Activated CD4-positive, alpha-beta T cell treated with anti-CD3 and anti-CD28 coated beads for 36 hours (primary cell): ENCODE data around the gene KCNK13. TPM values are rescaled to one million over a fixed set of nuclear protein-coding genes. Genes with fewer than 3 reads are reported as not detected.
A peak's percentile ranks its signal among the peaks of the same experiment; 100 is the strongest.
"Not testable (repeated sequence)": the region's sequence is repeated elsewhere in the genome, so short reads cannot be mapped to it uniquely, and the experiment has no call there.

Experiments used
- ATAC-seq: fragments of 200-7000 bp; cut with Tn5 transposase; one replicate; pipeline ENCODE4 v1.10.0; 2021; ENCODE audit warnings: mild to moderate bottlenecking, moderate library complexity
- CTCF ChIA-PET: fragments of 350-600 bp; sonication (Branson Sonifier 250); formaldehyde crosslinking; loops from one replicate; lab custom pipeline; 2021; ENCODE audit warnings: antibody characterized with exemption; lab: Charles Lee
- POLR2A ChIA-PET: fragments of 350-600 bp; sonication (Branson Sonifier 250); formaldehyde crosslinking; loops from one replicate; lab custom pipeline; 2021; ENCODE audit warnings: antibody characterized with exemption, inconsistent platforms; lab: Charles Lee
- DNase-seq: peaks from one replicate; pipeline ENCODE4 v3.0.0-alpha.2; 2020
- H3K27ac Mint-ChIP-seq: one replicate; pipeline ENCODE4 v1.8.0; 2021; ENCODE audit warnings: mixed read lengths
- H3K27me3 Mint-ChIP-seq: one replicate; pipeline ENCODE4 v1.8.0; 2021; ENCODE audit warnings: mixed read lengths
- H3K36me3 Mint-ChIP-seq: one replicate; pipeline ENCODE4 v1.8.0; 2021; ENCODE audit warnings: low read depth, mixed read lengths
- H3K4me1 Mint-ChIP-seq: one replicate; pipeline ENCODE4 v1.8.0; 2021; ENCODE audit warnings: mixed read lengths
- H3K4me3 Mint-ChIP-seq: one replicate; pipeline ENCODE4 v1.8.0; 2021; ENCODE audit warnings: mild to moderate bottlenecking, moderate library complexity, mixed read lengths
- H3K9me3 Mint-ChIP-seq: one replicate; pipeline ENCODE4 v1.8.0; 2021; ENCODE audit warnings: low read depth, mixed read lengths
- intact Hi-C, 2 experiments: fragments of 100-400 bp; cut with DNase I in 1 of 2; cut with micrococcal nuclease in 1 of 2; formaldehyde crosslinking; loops; one replicate each; pipeline versions ENCODE4 v1.14.2 to v1.15.1; 2022 to 2024; cut with DNase I, micrococcal nuclease
- total RNA-seq, 2 experiments: library from RNA; stranded (reverse); gene quantifications; one replicate each; pipeline ENCODE4 v1.2.3, GENCODE V29; 2021

KCNK13 gene
- total RNA-seq, 2 experiments from 2014 or later, result not detected

GRCh38 chr14:90060965-90061684 lies 669 bp upstream of the KCNK13 start:
- ATAC-seq (no peak), DNase-seq (peak; percentile 26)
- Mint-ChIP-seq H3K4me1 (peaks cover 24% of the 10 kb centered on the region), H3K36me3 (no peaks in the 10 kb centered on the region), H3K27ac (no peak overlapping the region), H3K9me3 (no peaks in the 10 kb centered on the region), H3K27me3 (peaks cover 61% of the 10 kb centered on the region), H3K4me3 (peak overlapping the region; percentile 64)
- intact Hi-C loops, result loop anchor here (1.0 to 5.0 kb wide), 5 partner anchors 88 to 174 kb away; partner anchors contain the start of genes EFCAB11 (in 1 of the 2) and TDP1 (in 1 of the 2)
- ChIA-PET CTCF (interaction anchor here (0.7 to 1.6 kb wide), 5 partner anchors 75 to 172 kb away, joined by 3 to 5 read pairs (median 4); no protein-coding TSS in a partner anchor), POLR2A (interaction anchor here (1.1 kb wide), 1 partner anchor 1483 kb away, joined by 5 read pairs; no protein-coding TSS in a partner anchor)

DNA sequence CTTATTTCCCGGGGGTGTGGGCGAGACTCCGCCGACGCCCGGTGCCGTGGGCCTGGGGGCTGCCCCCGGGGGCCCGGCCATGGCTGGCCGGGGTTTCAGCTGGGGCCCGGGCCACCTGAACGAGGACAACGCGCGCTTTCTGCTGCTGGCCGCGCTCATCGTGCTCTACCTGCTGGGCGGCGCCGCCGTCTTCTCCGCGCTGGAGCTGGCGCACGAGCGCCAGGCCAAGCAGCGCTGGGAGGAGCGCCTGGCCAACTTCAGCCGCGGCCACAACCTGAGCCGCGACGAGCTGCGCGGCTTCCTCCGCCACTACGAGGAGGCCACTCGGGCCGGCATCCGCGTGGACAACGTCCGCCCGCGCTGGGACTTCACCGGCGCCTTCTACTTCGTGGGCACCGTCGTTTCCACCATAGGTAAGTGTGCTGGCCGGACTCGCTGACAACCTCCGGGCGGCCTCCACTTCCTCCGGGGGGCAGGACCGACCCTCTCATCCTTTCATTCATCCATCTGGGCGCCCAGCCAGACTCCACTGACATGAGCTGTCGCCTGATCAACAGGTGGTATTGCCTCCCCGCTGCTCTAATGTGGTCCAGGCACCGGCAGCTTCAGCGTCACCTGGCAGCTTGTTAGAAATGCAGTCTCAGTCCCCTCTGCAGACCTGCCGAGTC lies 467 bp downstream of the KCNK13 start:
- Mint-ChIP-seq H3K27me3 (peaks cover 56% of the 10 kb centered on the region), H3K4me1 (peaks cover 24% of the 10 kb centered on the region), H3K9me3 (no peaks in the 10 kb centered on the region), H3K27ac (no peak overlapping the region), H3K4me3 (peak overlapping the region; percentile 64), H3K36me3 (no peaks in the 10 kb centered on the region)
- CTCF ChIA-PET, result interaction anchor here (0.6 to 1.4 kb wide), 7 partner anchors 9 to 1035 kb away, joined by 3 to 5 read pairs (median 3); no protein-coding TSS in a partner anchor
- DNase-seq (peak; percentile 30), ATAC-seq (no peak)
- intact Hi-C loops, result loop anchor here in 1 of 2 experiments (5.0 kb wide), 1 partner anchor 105 kb away; the partner anchor contains the start of gene TDP1
- POLR2A ChIA-PET, result no interaction called here

DNA sequence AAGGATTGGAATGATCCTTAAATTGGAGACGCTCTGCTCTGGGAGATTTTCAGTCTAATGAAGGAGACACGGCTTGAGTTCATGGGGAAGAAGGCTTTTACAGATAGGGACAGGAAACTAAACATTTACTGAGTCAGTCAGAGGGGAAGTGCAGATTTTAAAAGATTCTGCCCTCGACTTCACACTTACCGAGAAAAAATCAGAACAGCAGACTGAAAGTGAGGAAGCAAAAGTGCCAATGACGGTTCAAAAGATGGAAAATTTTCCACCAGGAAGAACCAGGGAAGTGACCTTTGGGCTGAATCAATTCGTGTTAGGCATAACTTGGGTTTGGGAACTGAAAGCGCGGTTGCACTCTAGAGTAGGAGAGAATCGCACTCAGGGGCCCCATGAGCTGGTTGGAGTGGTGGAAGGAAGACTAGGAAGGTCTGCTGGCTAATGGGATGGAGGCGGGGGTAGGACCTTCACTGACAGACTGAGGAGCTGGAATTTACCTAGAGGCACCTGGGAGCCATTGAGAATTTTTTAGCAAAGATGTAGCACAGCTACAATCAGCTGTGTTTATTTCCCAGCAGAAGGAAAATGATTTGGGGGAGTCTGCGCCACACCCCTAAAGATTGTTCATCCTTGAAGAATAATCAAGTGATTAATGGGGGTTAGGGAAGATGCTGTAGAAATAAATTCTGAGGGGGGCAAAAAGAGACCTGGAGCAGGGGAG lies 1.2 kb downstream of the KCNK13 start:
- no peak overlapping the region for H3K27ac Mint-ChIP-seq
- intact Hi-C loops, result loop anchor here (1.0 to 5.0 kb wide), 2 partner anchors 106 to 1036 kb away; partner anchors contain the start of gene TDP1 (in 1 of the 2)
- ChIA-PET CTCF (interaction anchor here (0.6 to 1.4 kb wide), 3 partner anchors 10 to 1036 kb away, joined by 3 to 5 read pairs (median 3); no protein-coding TSS in a partner anchor), POLR2A (no interaction called here)
- no peaks in the 10 kb centered on the region for H3K36me3 Mint-ChIP-seq
- DNase-seq, result no peak
- H3K27me3 Mint-ChIP-seq, result peaks cover 59% of the 10 kb centered on the region
- no peaks in the 10 kb centered on the region for H3K9me3 Mint-ChIP-seq
- H3K4me1 Mint-ChIP-seq, result peaks cover 24% of the 10 kb centered on the region
- ATAC-seq, result no peak
- H3K4me3 Mint-ChIP-seq, result peak overlapping the region; percentile 64

- no peak for ATAC-seq
- CTCF ChIA-PET, result no interaction called here
- POLR2A ChIA-PET, result interaction anchor here (0.6 to 0.7 kb wide), 2 partner anchors 129 to 203 kb away, joined by 3 read pairs; no protein-coding TSS in a partner anchor
Observed at GRCh38 chr14:90072350-90072749, 10.6 kb downstream of the KCNK13 start.

DNA sequence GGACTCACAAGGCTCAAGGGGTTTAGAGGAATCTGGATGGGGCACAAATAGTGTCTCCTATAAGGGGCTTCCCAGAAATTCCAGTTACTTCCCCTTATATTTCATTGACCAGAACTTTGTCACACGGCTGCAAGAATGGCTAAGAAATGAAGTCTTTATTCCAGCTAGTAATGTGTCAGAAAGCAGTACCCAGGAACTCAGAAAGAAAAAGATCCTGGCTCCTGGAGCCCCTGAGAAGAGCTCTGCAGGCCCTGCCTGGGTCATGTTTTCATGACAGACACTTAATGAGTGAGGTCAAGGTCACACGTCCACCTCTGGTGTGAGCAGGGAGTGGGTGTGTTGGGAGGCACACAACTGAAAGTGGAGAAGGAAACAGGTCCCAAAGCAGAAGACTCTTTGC lies 17.8 kb downstream of the KCNK13 start:
- DNase-seq (no peak), ATAC-seq (no peak)
- Mint-ChIP-seq H3K27me3 (peaks cover 28% of the 10 kb centered on the region), H3K4me3 (no peak overlapping the region), H3K4me1 (no peaks in the 10 kb centered on the region), H3K9me3 (no peaks in the 10 kb centered on the region), H3K36me3 (no peaks in the 10 kb centered on the region), H3K27ac (no peak overlapping the region)
- ChIA-PET POLR2A (interaction anchor here (0.7 kb wide), 1 partner anchor 42 kb away, joined by 3 read pairs; no protein-coding TSS in a partner anchor), CTCF (interaction anchor here (0.6 kb wide), 1 partner anchor 18 kb away, joined by 3 read pairs; the partner anchor contains the start of gene KCNK13)
- intact Hi-C loops, result no loop called here

More at GRCh38 chr14:90072350-90072749, 10.6 kb downstream of the KCNK13 start:
- Mint-ChIP-seq H3K27ac (no peak overlapping the region), H3K4me1 (no peaks in the 10 kb centered on the region), H3K4me3 (no peak overlapping the region), H3K27me3 (peaks cover 35% of the 10 kb centered on the region), H3K36me3 (no peaks in the 10 kb centered on the region), H3K9me3 (no peaks in the 10 kb centered on the region)
- DNase-seq, result no peak
- intact Hi-C loops, result no loop called here

- no peaks in the 10 kb centered on the region for H3K36me3 Mint-ChIP-seq
- DNase-seq, result no peak
- no peaks in the 10 kb centered on the region for H3K9me3 Mint-ChIP-seq
- H3K27me3 Mint-ChIP-seq, result peaks cover 22% of the 10 kb centered on the region
- H3K4me3 Mint-ChIP-seq, result no peak overlapping the region
- POLR2A ChIA-PET, result no interaction called here
- ATAC-seq, result no peak
- H3K4me1 Mint-ChIP-seq, result no peaks in the 10 kb centered on the region
- CTCF ChIA-PET, result interaction anchor here (0.6 kb wide), 1 partner anchor 237 kb away, joined by 3 read pairs; no protein-coding TSS in a partner anchor
- intact Hi-C loops, result no loop called here
- no peak overlapping the region for H3K27ac Mint-ChIP-seq
Observed at GRCh38 chr14:90087433-90087832, 25.6 kb downstream of the KCNK13 start.

GRCh38 chr14:90088176-90088575 lies 26.4 kb downstream of the KCNK13 start:
- intact Hi-C loops, result no loop called here
- Mint-ChIP-seq H3K4me1 (no peaks in the 10 kb centered on the region), H3K9me3 (no peaks in the 10 kb centered on the region), H3K36me3 (no peaks in the 10 kb centered on the region), H3K27me3 (peaks cover 23% of the 10 kb centered on the region), H3K4me3 (no peak overlapping the region), H3K27ac (no peak overlapping the region)
- CTCF ChIA-PET, result interaction anchor here (0.6 kb wide), 1 partner anchor 237 kb away, joined by 3 read pairs; no protein-coding TSS in a partner anchor
- no peak for ATAC-seq
- POLR2A ChIA-PET, result no interaction called here
- no peak for DNase-seq

DNA sequence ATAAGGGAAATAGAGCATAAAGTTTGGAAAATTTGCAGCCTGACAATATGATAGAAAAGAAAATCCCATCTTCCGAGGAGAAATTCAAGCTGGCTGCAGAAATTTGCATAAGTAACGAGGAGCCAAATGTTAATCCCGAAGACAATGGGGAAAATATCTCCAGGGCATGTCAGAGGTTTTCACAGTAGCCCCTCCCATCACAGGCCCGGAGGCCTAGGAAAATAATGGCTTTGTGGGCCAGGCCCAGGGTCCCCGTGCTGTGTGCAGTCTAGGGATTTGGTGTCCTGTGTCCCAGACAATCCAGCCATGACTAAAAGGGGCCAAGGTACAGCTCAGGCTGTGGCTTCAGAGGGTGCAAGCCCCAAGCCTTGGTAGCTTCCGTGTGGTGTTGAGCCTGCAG lies 27.7 kb downstream of the KCNK13 start:
- POLR2A ChIA-PET, H3K4me1 Mint-ChIP-seq, H3K36me3 Mint-ChIP-seq, intact Hi-C loops, H3K9me3 Mint-ChIP-seq, H3K27ac Mint-ChIP-seq, H3K4me3 Mint-ChIP-seq, CTCF ChIA-PET, DNase-seq, ATAC-seq: not testable (repeated sequence)
- peaks cover 22% of the 10 kb centered on the region for H3K27me3 Mint-ChIP-seq

- POLR2A ChIA-PET, result no interaction called here
- DNase-seq, result no peak
- Mint-ChIP-seq H3K36me3 (no peaks in the 10 kb centered on the region), H3K27ac (no peak overlapping the region), H3K4me3 (no peak overlapping the region), H3K27me3 (peaks cover 19% of the 10 kb centered on the region), H3K9me3 (no peaks in the 10 kb centered on the region), H3K4me1 (peaks cover 7% of the 10 kb centered on the region)
- intact Hi-C loops, result no loop called here
- no peak for ATAC-seq
- CTCF ChIA-PET, result no interaction called here
Observed at GRCh38 chr14:90091393-90091792, 29.6 kb downstream of the KCNK13 start.

DNA sequence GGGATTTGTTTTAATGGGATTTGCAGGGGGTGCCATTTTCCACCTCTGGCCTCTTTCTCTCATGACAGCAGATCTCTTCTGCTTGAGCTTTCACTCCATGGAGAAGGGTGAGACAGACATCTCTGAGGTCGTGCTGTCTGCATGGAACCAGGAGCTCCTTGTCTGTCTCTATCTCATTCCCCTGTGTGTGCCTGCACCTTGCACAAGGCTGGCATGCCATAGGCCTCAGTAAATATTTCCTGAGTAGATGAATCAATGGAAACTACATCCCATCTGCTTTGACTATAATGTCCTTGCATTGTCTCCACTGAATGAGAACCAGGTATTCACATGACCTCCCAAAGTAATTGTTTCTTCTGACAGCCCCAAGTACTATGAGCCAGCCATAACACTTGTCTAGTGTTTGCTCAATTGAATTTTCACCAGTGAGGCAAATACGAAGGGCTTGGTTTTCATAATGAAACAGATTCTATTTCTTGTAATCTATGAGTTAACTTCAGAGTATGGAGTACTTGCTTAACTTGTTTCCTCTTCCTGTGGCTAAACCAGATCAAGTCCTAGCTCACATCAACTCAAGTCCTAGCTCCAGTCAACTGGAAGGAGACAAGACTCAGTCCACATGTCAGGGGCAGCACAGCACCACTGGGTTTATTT lies 32.3 kb downstream of the KCNK13 start:
- ChIA-PET POLR2A (no interaction called here), CTCF (interaction anchor here (0.9 kb wide), 1 partner anchor 12 kb away, joined by 4 read pairs; no protein-coding TSS in a partner anchor)
- no peak for DNase-seq
- peaks cover 15% of the 10 kb centered on the region for H3K27me3 Mint-ChIP-seq
- no peaks in the 10 kb centered on the region for H3K36me3 Mint-ChIP-seq
- H3K4me1 Mint-ChIP-seq, result peaks cover 7% of the 10 kb centered on the region
- intact Hi-C loops, result no loop called here
- H3K27ac Mint-ChIP-seq, result no peak overlapping the region
- H3K4me3 Mint-ChIP-seq, result no peak overlapping the region
- peak; percentile 95 for ATAC-seq
- no peaks in the 10 kb centered on the region for H3K9me3 Mint-ChIP-seq
